HG03520 (cell line): ENCODE results near the gene ALLC.

Experiments
- ATAC-seq: cut with Tn5 transposase; IDR thresholded peaks from one replicate; pipeline ENCODE4 v1.9.1; 2021; ENCODE audit warnings: mild to moderate bottlenecking, moderate library complexity; ENCODE audit not compliant: unreplicated experiment

Gene ALLC

GRCh38 chr2:3674066-3674845, 16.3 kb downstream of the ALLC start:
- ATAC-seq, result no peak

- no peak for ATAC-seq
Measured at GRCh38 chr2:3675687-3676086, 17.7 kb downstream of the ALLC start.

- no peak for ATAC-seq
Measured at GRCh38 chr2:3677436-3677835, 19.4 kb downstream of the ALLC start.

GRCh38 chr2:3678212-3678611, 20.2 kb downstream of the ALLC start:
- ATAC-seq, result no peak

GRCh38 chr2:3679180-3679579, 21.2 kb downstream of the ALLC start:
- no peak for ATAC-seq

GRCh38 chr2:3679616-3680393, 21.8 kb downstream of the ALLC start:
- no peak for ATAC-seq

- no peak for ATAC-seq
Measured at GRCh38 chr2:3680548-3681345, 22.7 kb downstream of the ALLC start.

GRCh38 chr2:3681625-3682024, 23.6 kb downstream of the ALLC start:
- ATAC-seq, result no peak

GRCh38 chr2:3682811-3683210, 24.8 kb downstream of the ALLC start:
- ATAC-seq, result no peak

- ATAC-seq, result no peak
Measured at GRCh38 chr2:3683748-3684454, 25.9 kb downstream of the ALLC start.

GRCh38 chr2:3689998-3690748, 32.2 kb downstream of the ALLC start:
- ATAC-seq, result no peak

GRCh38 chr2:3692375-3692774, 34.4 kb downstream of the ALLC start:
- ATAC-seq, result no peak

- no peak for ATAC-seq
Measured at GRCh38 chr2:3696545-3696944, 38.5 kb downstream of the ALLC start.

- no peak for ATAC-seq
Measured at GRCh38 chr2:3701071-3701470, 43.1 kb downstream of the ALLC start.

- no peak for ATAC-seq
Measured at GRCh38 chr2:3703236-3703756, 45.3 kb downstream of the ALLC start, which contains the start of gene DCDC2C. Gene DCDC2C, plus strand, starts transcription at chr2:3703575. Its CDS starts 177 bp downstream, at chr2:3703752.

- ATAC-seq, result no peak
Measured at GRCh38 chr2:3703757-3704355, 45.9 kb downstream of the ALLC start.

GRCh38 chr2:3704692-3705091, 46.7 kb downstream of the ALLC start:
- no peak for ATAC-seq

GRCh38 chr2:3705782-3706181, 47.8 kb downstream of the ALLC start:
- ATAC-seq, result no peak

GRCh38 chr2:3706892-3707291, 48.9 kb downstream of the ALLC start:
- ATAC-seq, result no peak
